SK-N-MC (cell line): ENCODE results near the gene HHAT.

Experiments used
- EZH2 ChIP-seq: fragments of 200-600 bp; sonication (generic); IDR thresholded peaks from one replicate; pipeline ENCODE4 v1.6.1; 2017; ENCODE audit warnings: antibody characterized with exemption
- FOXP2 ChIP-seq: optimal IDR thresholded peaks from 2 replicates; pipeline ENCODE3; 2011; ENCODE audit warnings: mild to moderate bottlenecking, moderate library complexity; ENCODE audit not compliant: insufficient read depth; ENCODE audit errors: extremely low read length, control extremely low read depth
- POLR2AphosphoS5 ChIP-seq: IDR thresholded peaks from 2 replicates; pipeline ENCODE4 v1.6.1; 2012; ENCODE audit warnings: mild to moderate bottlenecking, low read depth, low read length, borderline replicate concordance

DNA sequence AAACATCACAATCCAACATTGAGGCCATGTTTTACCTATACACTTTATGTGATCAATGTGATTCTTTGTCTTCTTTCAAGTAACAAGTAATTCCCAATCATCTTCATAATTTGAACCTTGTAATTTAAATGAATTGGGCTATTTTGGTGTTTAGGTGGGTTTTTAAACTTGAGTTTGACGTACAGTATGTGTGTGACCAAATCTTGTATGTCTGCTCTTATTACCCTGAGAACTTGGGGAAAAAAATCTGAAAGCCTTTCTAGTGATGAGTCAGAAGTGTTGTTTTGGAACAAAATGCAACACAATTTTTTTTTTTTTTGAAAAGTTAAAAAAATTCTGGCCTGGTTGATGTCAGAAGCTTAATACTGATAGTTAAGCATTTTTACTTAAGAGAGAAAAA, 68.5 kb downstream of the HHAT start:
- no peak for TF ChIP-seq EZH2
- no peak for TF ChIP-seq POLR2AphosphoS5
- TF ChIP-seq FOXP2 = no peak
